Panc1 (cell line): ENCODE measurements around the gene DEGS2.

ENCODE experiments used
- CTCF ChIP-seq: fragments of 450-650 bp; IDR thresholded peaks from 2 replicates; pipeline ENCODE4 v1.5.1; 2017; ENCODE audit warnings: mild to moderate bottlenecking
- POLR2AphosphoS5 ChIP-seq: IDR thresholded peaks from 2 replicates; pipeline ENCODE4 v1.6.1; 2012; ENCODE audit warnings: mild to moderate bottlenecking, low read depth, low read length, moderate library complexity
- REST ChIP-seq, 2 experiments: IDR thresholded peaks; 2 replicates each; pipeline ENCODE4 v1.6.1; 2011 to 2012; ENCODE audit warnings: low read depth in 2 of 2, control low read depth in 1 of 2, low read length in 1 of 2, mild to moderate bottlenecking in 1 of 2, moderate library complexity in 1 of 2; ENCODE audit not compliant: insufficient read depth in 1 of 2

DNA sequence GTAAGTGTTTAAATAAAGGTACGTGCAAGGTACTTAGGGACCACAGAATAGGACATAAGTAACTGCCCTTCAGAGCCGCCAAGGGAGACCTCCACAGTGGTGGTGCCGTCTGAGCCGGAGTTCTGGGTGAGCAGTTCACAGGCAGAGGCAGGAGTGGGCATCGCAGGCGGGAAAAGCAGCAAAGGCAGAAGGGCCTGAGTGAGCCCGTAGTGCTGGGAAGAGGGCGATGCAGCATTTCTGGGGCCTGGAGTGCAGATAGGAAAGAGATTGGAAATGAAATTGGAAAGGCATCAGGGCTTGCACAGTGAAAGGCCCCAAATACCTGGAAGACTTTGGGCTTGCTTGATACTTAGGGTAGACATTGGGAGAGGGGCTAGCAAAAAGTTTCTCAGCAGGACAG lies 61.3 kb downstream of the DEGS2 start:
- no peak for TF ChIP-seq CTCF
- TF ChIP-seq POLR2AphosphoS5, result no peak
- TF ChIP-seq REST (IDR thresholded peaks at IDR 0.05; ENCODE audit: insufficient read depth in 1 of 2, low read depth in 2 of 2, low read length in 1 of 2), result no peak
